Melanocyte of skin (primary cell): ENCODE results near the gene OR56B4. TPM values are rescaled to one million over a fixed set of nuclear protein-coding genes. Genes with fewer than 3 reads are reported as not detected.

Experiments used
- total RNA-seq, 2 donors: library from RNA; depleted of rRNA; stranded (reverse); fragments of >200 nt; gene quantifications; 2 replicates each; pipeline ENCODE4 v1.2.3, GENCODE V29; 2012

The OR56B4 gene, protein sequence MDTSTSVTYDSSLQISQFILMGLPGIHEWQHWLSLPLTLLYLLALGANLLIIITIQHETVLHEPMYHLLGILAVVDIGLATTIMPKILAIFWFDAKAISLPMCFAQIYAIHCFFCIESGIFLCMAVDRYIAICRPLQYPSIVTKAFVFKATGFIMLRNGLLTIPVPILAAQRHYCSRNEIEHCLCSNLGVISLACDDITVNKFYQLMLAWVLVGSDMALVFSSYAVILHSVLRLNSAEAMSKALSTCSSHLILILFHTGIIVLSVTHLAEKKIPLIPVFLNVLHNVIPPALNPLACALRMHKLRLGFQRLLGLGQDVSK
- not detected for total RNA-seq

DNA sequence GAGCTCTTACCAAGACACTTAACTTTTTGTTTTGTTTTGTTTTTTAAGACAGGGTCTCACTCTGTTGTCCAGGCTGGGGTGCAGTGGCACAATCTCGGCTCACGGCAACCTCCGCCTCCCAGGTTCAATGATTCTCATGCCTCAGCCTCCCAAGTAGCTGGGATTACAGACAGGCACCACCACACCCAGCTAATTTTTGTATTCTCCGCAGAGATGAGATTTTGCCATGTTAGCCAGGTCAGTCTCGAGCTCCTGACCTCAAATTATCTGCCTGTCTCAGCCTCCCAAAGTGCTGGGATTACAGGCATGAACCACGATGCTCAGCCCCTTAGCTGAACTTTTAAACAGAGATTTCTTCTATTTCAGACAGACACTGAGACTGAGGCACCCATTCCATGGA, at the start of gene OR56B4:
TSS of gene OR56B4 (plus strand) at position 301 of the 400 bp plus-strand sequence. CDS start at position 396, 95 bp downstream.

Other genes starting within 250 kb of the OR56B4 start
- gene OR52E8, start 250.0 kb upstream of the OR56B4 start, total RNA-seq, result not detected
- gene OR52E4, start 227.1 kb upstream of the OR56B4 start, total RNA-seq, result not detected
- gene OR52E5, start 214.5 kb upstream of the OR56B4 start, total RNA-seq, result not detected
- not detected for gene OR56A3, start 165.4 kb upstream of the OR56B4 start, total RNA-seq
- not detected for gene OR56A5, start 139.2 kb upstream of the OR56B4 start, total RNA-seq
- not detected for gene OR52L1, start 120.7 kb upstream of the OR56B4 start, total RNA-seq
- not detected for gene OR56A4, start 100.7 kb upstream of the OR56B4 start, total RNA-seq
- not detected for gene OR56A1, start 76.9 kb upstream of the OR56B4 start, total RNA-seq
- gene OR52B2, start 62.6 kb downstream of the OR56B4 start, total RNA-seq, result not detected
- not detected for gene OR52W1, start 91.5 kb downstream of the OR56B4 start, total RNA-seq
- gene C11orf42, start 97.9 kb downstream of the OR56B4 start, total RNA-seq, result not detected
- gene FHIP1B, start 127.0 kb downstream of the OR56B4 start, total RNA-seq, result 10 to 100 TPM; 14.7 to 21.3 TPM
- gene CNGA4, start 131.4 kb downstream of the OR56B4 start, total RNA-seq, result under 1 TPM in 1 of 2 donors, not detected in 1; under 0.01 TPM
- gene CCKBR, start 152.2 kb downstream of the OR56B4 start, total RNA-seq, result not detected
- gene CAVIN3, start 212.8 kb downstream of the OR56B4 start, total RNA-seq, result 100 to 1,000 TPM; 196 to 200 TPM